Activated naive CD4-positive, alpha-beta T cell treated with anti-CD3 and anti-CD28 coated beads, Interleukin-2, amount 50 U/mL, for 16 hours (primary cell): Measurements from ENCODE around the gene LANCL2.
"Not testable (repeated sequence)": the region's sequence is repeated elsewhere in the genome, so short reads cannot be mapped to it uniquely, and the experiment has no call there.

Experiments used
- DNase-seq: peaks from one replicate; pipeline ENCODE4 v3.0.0-alpha.2; 2020

The LANCL2 gene

DNA sequence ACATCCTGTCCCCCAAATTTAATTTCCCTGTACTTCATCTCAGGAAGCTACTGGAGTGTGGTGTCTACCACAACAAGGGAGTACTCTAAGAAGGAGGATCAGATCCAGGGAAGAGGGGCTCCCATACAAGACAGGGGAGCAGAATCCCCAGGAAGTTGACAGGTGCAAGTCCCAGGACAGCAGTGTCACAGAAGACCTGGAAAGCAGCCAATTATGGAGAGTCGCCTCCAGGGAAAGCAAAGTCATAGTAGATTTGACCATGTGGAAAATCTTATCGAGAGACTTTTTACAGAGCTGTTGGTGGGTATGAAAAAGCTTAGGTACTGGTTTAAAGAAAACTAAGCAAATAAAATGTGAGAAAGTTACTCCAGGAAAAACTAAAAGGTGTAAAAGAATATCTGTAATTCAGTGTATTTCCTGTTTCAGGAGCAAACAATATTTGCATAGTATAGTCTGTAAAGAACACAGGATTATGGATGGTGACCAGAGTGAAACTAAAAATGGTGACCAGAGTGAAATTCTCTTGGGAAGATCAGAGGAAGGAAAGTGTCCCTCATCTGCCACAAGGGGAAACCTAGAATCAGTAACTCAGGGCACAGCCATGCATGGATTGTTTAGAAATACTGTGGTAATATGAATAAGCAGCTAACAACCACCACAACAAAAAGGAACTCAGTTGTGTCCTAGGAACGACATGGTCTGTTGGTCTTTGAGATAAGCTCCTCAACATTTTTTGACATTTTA, 44.5 kb downstream of the LANCL2 start:
- no peak for DNase-seq

DNA sequence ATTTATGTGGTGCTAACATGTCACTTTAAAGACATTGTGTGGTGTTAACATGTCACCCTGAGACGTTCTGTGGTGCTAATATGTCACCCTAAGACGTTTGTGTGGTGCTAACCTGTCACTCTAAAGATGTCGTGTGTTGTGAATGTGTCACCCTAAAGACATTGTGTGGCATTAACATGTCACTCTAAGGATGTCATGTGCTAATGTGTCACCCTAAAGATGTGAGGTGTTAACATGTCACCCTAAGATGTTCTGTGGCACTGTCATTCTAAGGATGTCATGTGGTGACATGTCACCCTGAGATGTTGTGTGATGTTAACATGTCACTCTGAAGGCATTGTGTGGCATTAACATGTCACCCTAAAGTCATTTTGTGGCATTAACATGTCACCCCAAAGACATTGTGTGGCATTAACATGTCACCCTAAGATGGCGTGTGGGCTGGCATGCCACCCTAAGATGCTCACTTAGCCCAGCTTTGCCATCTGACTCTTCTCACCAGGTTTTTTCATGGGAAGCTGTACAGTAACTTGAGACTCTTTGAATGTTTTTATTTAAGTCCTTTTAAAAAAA, 45.6 kb downstream of the LANCL2 start:
- no peak for DNase-seq

DNA sequence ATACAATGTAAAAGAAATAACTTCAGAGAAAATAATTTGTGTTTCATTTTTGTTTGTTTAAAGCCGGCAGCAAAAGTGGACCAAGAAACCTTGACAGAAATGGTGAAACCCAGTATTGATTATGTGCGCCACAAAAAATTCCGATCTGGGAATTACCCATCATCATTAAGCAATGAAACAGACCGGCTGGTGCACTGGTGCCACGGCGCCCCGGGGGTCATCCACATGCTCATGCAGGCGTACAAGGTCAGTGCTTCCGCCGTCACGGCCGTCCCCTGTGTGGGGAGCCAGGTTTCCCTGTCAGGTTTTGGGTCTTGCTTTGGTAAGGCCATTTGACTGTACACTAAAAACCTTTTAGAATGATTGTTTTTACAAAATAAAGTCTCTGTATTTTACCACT, 46.7 kb downstream of the LANCL2 start:
- DNase-seq = no peak

DNA sequence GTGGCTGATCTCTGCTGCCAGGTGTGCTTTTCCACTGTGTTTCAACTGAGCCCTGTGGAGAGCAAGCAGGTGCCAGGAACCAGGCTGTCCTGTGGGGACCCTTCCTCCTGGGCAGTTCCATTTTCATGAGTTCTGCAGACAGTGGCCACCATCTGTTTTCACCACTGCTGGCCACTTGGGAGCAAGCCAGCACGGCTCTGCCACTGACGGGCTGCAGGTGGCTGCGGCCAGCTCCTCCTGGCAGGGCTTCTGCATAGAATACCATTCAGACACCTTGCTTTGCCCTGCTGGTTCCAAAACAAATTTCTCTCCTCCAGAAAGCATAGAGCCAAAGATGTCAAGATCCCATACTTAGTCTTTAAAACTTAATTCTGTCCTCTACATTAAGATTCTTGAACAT, 48.3 kb downstream of the LANCL2 start:
- no peak for DNase-seq

DNA sequence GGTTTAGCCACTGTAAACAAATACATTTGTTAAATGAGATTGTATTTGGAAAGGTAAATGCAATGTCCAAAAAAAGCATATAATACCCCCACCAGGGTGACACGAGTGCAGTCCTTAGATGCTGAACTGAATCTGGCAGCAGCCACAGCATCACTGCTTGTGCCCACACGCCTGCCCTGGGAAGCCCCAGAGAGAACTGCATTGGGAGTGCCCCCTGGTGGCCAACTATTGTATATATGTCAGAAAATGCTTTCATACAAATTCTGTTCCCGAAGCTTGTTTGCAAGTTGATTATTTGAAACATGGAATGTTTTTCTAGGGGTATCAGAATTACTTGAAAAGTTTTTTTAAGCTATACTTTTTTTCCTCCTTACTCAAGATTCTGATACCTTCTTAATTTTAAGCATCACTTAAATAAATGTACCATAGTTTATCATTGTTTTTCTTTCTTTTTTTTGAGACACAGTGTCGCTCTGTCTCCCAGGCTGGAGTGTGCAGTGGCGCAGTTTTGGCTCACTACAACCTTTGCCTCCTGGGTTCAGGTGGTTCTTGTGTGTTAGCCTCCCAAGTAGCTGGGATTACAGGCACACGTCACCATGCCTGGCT, 50.1 kb downstream of the LANCL2 start:
- peak; percentile 82 for DNase-seq

DNA sequence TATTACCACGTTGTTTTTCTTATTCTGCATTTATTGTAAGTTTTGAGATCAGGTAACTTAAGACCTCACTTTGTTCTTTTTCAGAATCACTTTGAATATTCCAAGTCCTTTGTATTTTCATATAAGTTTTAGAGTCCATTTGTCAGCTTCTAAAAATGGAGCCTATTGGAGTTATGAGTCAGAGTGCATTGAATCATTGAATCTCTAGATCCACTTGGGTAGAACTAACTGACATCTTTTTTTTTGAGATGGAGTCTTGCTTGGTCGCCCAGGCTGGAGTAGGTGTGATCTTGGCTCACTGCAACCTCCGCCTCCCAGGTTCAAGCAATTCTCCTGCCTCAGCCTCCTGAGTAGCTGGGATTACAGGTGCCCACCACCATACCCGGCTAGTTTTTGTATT, 52.3 kb downstream of the LANCL2 start:
- DNase-seq = not testable (repeated sequence)

DNA sequence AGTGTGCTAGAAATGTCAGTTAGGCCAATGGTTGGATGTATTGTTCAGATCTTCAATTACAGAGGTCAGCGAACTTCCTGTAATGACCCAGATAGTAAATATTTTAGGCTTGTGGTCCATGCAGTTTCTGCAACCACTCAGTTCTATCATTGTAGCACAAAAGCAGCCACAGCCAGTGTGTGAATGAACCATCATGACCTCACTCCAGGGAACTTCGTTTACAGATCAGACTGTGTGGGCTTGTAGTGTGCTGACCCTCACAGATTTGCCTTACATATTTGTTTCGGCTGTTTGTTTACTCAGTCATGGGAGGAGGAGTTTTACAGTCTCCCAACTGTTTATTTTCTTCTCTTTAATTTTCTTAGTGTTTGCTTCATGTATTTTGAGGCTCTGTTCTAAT, 55.4 kb downstream of the LANCL2 start:
- no peak for DNase-seq

DNA sequence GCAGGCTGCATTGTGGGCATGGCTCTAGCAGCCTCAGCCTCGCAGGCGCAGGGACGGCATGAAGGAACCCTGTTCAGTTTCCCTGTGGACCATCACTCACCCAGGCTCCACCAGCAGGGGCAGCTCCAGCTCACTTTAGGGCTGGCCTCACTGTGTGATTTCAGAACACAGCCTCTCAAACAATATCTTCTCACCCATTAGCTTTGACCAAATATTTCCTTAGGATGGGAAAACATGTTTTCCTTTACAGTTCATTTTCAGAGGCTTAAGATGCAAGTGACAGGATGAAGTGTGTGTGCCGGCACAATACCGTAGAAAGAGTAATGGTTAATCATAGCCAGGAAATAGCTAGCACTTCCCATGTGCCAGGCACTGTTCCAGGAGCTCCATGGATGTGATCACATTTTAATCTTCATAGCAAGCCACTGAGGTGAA, 58.2 kb downstream of the LANCL2 start:
- DNase-seq = no peak

DNA sequence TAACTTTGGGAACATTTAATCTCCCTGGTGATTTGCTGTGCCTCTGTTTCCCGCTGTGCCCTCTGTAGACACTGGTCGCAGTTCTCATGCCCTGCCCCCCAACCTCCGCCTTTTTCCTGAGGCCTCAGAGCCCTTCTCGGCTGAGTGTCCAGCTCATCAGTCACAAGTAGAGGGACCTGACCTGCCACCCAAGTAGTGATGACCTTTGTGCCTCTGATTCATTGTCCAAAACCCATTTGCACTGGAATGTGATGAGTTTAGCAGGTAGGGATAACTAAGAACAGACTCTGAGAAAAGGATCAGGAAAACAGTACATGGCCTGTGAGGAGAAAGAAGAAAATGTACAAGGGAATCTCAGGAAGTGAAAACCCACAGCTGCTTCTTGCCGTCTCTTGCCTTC, 58.8 kb downstream of the LANCL2 start:
- no peak for DNase-seq

DNA sequence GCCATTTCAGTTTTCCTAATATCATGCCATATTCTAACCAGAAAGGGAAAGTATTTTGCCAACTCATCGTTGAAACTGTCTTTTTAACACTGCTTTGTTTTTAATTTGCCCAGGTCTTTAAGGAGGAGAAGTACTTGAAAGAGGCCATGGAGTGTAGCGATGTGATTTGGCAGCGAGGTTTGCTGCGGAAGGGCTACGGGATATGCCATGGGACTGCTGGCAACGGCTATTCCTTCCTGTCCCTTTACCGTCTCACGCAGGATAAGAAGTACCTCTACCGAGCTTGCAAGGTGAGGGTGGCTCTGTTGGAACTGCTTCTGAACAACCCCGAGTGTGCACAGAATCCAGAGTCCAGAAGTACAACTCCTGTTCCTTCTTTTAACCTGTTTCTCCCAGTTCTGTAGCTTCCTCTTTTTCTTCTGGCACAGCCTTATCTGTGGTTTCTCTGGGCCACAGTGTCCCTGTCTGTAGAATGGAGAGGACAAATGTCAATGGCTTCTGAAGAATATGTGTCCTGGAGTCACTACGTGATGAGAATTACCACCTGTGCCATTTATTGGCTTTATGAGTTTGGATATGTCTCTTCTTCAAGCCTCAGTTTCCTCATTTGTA, 60.1 kb downstream of the LANCL2 start:
- DNase-seq = no peak

DNA sequence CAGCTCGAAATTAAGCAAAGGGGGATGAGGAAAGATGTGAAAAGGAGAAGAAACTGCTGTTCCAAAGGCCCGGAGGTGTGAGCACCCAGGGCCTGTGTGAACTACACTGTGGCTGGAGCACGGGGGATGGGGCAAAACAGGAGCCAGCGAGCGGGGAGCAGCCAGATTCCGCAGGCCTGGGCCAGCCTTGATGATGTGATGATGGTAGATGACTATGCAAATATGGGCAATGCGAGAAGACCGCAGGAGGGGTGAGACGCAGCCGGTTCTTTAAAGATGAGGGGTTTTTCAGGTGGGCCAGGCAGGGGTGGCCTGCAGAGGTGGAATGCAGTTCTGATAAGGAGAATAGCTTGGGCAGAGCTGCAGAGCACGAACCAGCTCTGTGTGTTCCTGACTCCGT, 61.5 kb downstream of the LANCL2 start:
- DNase-seq = no peak

DNA sequence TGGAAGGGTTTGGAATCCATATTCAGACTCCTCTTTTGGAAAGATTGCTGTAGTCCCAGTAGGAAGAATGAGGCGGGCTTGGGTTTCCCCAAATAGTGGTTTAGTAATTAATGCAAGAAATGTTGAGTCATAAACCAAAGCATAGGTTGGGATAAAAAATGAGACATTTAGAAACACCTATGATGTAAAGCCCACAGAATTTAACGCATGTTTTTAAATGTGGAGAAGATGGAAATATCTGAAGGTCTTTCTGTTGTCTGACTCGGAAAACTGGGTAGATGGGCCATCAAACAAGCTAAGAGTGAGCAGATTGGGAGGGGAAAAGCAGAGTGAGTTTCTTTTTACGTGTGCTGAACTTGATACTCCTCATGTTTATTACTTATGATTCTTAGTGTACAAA, 62.2 kb downstream of the LANCL2 start:
- DNase-seq = no peak

DNA sequence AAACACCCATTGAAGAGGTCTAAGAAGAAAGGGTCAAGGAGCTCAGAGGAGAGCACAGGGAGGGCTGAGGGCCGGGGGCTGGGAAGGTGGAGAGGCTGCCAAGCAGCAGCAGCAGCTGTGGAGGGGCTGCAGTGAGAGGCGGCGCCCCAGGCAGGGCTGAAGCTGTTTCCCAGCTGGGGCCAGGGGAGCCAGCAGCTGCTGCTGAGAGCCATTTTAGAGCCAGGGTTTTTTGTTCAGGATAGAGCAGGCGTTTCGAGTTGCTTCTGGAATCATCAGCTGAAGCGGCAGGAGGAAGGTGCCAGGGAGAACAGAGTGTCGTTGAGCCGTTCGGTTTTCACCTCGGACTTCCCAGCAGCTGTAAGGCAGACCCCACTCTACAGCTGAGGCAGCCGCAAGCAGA, 62.7 kb downstream of the LANCL2 start:
- DNase-seq = no peak

DNA sequence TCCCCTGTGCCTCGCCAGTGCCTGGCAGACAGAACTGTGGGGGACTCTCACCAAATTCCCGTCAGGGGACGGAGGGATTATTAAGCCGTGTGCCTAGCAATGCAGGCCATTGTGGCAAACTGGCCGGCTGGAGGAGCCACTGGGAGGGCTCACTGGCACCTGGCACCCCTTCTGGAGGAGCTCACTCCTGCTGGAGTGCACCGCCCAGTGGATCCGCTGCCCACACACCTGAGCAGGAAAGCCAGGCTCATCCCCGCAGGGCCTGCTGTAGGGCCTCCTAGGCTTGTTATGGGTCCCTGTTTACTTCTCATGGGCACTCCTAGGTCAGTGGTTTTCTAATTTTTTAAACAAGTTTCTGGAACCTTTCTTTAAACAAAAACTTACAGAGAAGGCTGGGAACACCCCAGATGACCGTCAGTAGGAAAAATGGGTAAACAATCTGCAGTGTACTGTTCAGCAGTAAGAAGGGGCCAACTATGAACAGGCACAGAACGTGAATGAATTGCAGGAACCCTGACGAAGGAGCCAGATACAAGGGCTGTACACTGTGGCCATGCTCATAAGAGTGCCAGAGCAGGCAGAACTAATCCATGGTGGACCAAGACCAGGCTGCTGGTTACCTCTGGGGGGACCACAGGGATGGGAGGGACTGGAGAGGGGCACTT, 64.8 kb downstream of the LANCL2 start:
- no peak for DNase-seq

DNA sequence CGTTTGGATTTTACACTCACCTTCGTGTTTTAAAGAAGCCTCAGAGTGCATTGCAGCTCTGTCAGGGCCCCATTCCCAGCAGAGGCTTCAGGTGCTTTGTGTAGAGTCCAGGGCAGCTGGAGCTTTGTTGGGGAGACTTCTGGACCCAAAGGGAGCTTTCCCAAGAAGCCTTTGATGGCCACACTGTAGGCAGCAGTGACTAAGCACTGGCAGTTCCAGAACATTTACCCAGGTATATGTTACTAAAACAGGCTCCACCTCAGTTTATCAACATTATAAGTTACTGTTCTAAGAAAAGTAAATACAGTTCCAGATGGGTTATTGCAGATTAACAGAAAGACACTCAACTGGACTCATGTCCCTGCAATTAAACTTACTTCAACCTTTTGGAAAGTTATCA, 66.8 kb downstream of the LANCL2 start:
- DNase-seq = no peak

DNA sequence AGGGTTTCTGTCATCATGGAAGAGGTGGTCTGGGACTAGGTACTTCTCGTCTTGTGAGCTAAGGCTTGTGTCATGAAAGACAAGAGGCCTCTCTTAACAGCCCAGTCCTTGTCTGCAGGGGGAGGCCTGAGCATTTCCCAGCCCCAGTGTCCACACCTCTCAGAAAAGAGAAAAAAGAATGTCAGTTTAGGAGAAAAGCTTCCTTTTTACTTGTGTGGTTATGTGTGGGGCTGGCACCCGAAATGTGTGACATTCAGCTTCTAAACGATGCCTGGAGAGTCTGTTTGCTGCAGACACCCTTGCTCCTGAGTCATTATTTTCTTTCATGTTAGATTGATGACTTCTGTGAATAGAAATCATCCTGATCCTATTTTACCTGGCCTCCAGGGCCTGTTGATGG, 67.4 kb downstream of the LANCL2 start:
- DNase-seq = no peak

DNA sequence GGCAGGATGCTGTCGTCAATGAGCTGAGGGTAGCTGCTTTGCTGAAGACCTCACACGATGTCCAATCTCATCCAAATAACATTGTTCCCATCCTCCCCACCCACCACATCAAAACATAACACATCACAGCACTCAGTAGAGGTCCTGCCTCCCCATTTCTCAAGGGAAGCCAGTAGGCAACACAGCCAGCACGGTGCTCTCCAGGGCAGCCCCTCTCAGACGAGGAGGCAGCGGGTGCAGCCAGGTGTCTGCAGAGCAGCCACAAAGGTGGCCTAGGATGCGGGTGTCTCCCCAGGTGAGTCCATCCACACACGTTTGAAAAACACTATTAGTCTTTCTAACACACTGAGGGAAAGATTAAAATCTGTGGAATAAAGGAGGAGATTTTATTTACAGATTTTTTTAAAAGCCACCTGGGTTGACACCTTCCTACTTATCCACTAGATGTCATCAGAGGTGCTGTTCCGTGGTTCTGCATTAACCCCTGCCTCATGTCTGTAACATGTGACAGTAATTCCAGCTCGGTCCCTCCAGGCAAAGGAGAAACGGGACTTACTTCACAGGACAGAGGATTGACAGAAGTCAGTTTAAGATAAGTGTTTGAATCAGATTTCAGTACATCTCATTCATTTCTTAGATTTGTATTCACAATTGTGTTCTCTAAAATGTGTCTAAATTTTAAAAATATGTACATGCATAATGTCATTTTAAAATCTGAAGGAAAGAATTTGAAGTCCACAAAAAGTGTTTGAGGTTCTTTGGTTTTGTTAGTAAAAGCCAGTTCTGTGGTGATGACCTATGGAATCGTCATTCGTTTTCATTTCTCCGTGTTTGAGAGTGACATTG, 68.0 kb downstream of the LANCL2 start:
- DNase-seq = no peak

DNA sequence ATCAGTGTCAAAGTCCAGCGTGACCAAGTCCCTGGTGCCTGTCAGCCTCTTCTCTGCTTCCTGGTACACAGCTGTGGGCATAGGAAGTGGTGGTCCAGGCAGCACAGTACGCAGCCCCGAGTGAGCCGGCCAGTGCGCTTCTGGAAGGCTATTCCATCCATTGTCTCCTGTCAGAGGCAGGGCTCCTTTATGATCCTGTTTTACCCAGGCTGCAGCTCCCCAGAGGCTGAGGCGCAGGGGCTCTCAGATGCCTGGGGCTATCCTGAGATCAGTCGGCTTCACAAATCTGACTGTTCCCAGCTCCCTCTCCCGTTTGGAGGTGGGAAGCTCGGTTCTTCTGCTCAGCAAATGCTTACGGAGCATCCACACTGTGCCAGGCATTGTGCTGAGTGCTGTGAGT, 70.3 kb downstream of the LANCL2 start:
- DNase-seq = no peak

DNA sequence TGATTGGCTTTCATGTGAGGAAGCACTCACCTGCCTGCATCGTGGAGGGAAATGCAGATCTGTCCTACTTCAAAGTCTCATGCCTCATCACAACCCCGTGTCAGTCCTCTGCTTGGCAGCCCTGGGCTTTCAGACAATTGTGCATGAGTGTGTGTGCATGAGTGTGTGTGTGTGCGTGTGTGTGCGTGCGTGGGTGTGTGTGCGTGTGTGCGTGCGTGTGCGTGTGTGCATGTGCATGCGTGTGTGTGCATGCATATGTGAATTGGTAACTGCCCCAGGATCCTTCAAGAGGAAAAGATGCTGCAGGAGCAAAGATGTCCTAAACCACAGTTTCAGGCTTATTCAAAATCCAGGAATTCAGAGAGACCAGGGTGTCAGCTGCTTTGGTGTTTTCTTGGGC, 71.3 kb downstream of the LANCL2 start:
- DNase-seq = no peak

DNA sequence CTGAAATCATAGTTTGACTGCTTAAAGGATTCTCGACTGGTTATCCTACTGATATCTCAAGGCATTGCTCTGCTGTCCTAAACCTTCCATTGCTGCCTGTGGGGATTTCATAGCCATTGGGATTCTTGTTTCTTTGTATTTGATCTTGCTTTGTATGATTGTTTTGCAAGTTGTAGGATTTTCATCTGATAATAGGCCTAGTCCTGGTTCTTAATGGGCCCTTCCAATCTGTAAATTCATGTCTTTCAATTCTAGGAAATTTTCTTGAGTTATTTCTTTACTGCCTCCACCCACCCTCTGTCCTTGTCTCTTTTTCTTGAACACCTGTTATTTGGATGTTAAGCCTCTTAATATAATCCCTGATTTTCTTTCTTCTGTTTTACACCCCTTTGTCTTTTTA, 72.2 kb downstream of the LANCL2 start:
- no peak for DNase-seq

DNA sequence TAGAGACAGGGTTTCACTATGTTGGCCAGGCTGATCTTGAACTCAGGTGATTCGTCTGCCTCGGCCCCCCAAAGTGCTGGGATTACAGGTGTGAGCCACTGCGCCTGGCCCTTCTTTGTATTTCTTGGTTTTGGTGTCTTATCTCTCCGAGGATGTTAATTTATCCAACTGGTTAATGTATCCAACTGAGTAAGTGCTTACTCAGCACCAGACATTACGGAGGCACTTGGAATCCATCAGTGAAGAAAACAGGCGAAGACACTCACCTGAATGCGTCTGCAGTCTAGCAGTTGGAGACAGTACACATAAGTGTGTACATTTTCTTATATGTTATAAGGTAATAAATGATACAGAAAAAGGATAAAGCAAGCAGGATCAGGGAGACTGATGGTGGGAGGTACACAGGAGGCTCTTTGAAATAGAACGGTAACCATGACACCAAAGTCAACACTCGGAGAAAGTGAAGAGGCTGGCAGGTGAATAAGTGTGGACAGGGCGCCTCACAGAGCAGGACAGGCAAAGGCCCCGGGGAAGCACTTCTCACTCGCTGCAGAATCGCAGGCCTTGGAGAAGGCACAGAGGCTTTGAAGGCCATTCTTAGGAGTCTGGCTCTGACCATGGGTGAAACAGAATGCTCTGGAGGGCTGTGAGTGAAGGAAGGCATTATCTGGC, 73.1 kb downstream of the LANCL2 start:
- no peak for DNase-seq
